Activated naive CD8-positive, alpha-beta T cell treated with anti-CD3 and anti-CD28 coated beads, Interleukin-2, amount 50 U/mL, for 16 hours (primary cell): ENCODE results near the gene AADACL2.
"Not testable (repeated sequence)": the region's sequence is repeated elsewhere in the genome, so short reads cannot be mapped to it uniquely, and the experiment has no call there.

Source experiments
- DNase-seq: peaks from one replicate; pipeline ENCODE4 v3.0.0-alpha.2; 2020; ENCODE audit warnings: low read depth, low spot score

The AADACL2 gene

GRCh38 chr3:151733613-151734012 is at the start of gene AADACL2:
TSS of gene AADACL2 (plus strand) at chr3:151733927. CDS start at chr3:151734036, 109 bp downstream.
- no peak for DNase-seq

- DNase-seq, result no peak
Observed at GRCh38 chr3:151684094-151684493, 49.6 kb upstream of the AADACL2 start.

GRCh38 chr3:151686257-151686656 is 47.5 kb upstream of the AADACL2 start:
- DNase-seq, result no peak

- DNase-seq, result no peak
Observed at GRCh38 chr3:151687076-151687475, 46.7 kb upstream of the AADACL2 start.

GRCh38 chr3:151688571-151688970 is 45.2 kb upstream of the AADACL2 start:
- DNase-seq, result no peak

- DNase-seq, result no peak
Observed at GRCh38 chr3:151690645-151691044, 43.1 kb upstream of the AADACL2 start.

- DNase-seq, result no peak
Observed at GRCh38 chr3:151697496-151697895, 36.2 kb upstream of the AADACL2 start.

- no peak for DNase-seq
Observed at GRCh38 chr3:151707216-151707615, 26.5 kb upstream of the AADACL2 start.

- no peak for DNase-seq
Observed at GRCh38 chr3:151708868-151709267, 24.9 kb upstream of the AADACL2 start.

GRCh38 chr3:151709847-151710246 is 23.9 kb upstream of the AADACL2 start:
- no peak for DNase-seq

GRCh38 chr3:151721294-151721693 is 12.4 kb upstream of the AADACL2 start:
- no peak for DNase-seq

- DNase-seq, result no peak
Observed at GRCh38 chr3:151722856-151723255, 10.9 kb upstream of the AADACL2 start.

GRCh38 chr3:151724576-151725562 is 8.9 kb upstream of the AADACL2 start:
- no peak for DNase-seq

- DNase-seq, result no peak
Observed at GRCh38 chr3:151726016-151726415, 7.7 kb upstream of the AADACL2 start.

GRCh38 chr3:151732861-151733260 is 866 bp upstream of the AADACL2 start:
- no peak for DNase-seq

- no peak for DNase-seq
Observed at GRCh38 chr3:151740581-151740980, 6.9 kb downstream of the AADACL2 start.

GRCh38 chr3:151743855-151744254 is 10.1 kb downstream of the AADACL2 start:
- DNase-seq, result no peak

GRCh38 chr3:151750181-151750580 is 16.5 kb downstream of the AADACL2 start:
- DNase-seq, result no peak

- DNase-seq, result no peak
Observed at GRCh38 chr3:151750678-151751077, 17.0 kb downstream of the AADACL2 start.

- no peak for DNase-seq
Observed at GRCh38 chr3:151751161-151751560, 17.4 kb downstream of the AADACL2 start.

- no peak for DNase-seq
Observed at GRCh38 chr3:151753846-151754245, 20.1 kb downstream of the AADACL2 start.

- DNase-seq, result no peak
Observed at GRCh38 chr3:151761581-151761980, 27.9 kb downstream of the AADACL2 start.

- not testable (repeated sequence) for DNase-seq
Observed at GRCh38 chr3:151764699-151765098, 31.0 kb downstream of the AADACL2 start.
